HUES48 (cell line): ENCODE measurements around the gene PITPNC1.

Experiments used
- H3K27ac ChIP-seq: one replicate; pipeline ENCODE4 v1.7.0; 2013; ENCODE audit warnings: low read depth, low read length, inconsistent platforms
- H3K27me3 ChIP-seq: 2 replicates; pipeline ENCODE4 v1.6.1; 2013; ENCODE audit warnings: mild to moderate bottlenecking, low read length; ENCODE audit not compliant: control insufficient read depth, insufficient read depth
- H3K36me3 ChIP-seq: 2 replicates; pipeline ENCODE4 v1.6.1; 2013; ENCODE audit warnings: low read length; ENCODE audit not compliant: control insufficient read depth, insufficient read depth
- H3K4me1 ChIP-seq: 2 replicates; pipeline ENCODE4 v1.6.1; 2013; ENCODE audit warnings: mild to moderate bottlenecking, low read length; ENCODE audit not compliant: control insufficient read depth, insufficient read depth
- H3K4me3 ChIP-seq: 2 replicates; pipeline ENCODE4 v1.5.1; 2013; ENCODE audit warnings: mild to moderate bottlenecking, low read depth, low read length
- H3K9ac ChIP-seq: 2 replicates; pipeline ENCODE4 v1.6.1; 2013; ENCODE audit warnings: mild to moderate bottlenecking, low read depth, low read length, moderate library complexity
- H3K9me3 ChIP-seq: 2 replicates; pipeline ENCODE4 v1.6.1; 2013; ENCODE audit warnings: low read length; ENCODE audit not compliant: control insufficient read depth, insufficient read depth

Gene PITPNC1

GRCh38 chr17:67657596-67657995, 280.5 kb downstream of the PITPNC1 start:
- H3K36me3 ChIP-seq, result no peaks in the 10 kb centered on the region
- H3K9ac ChIP-seq, result no peak overlapping the region
- no peak overlapping the region for H3K27ac ChIP-seq
- no peaks in the 10 kb centered on the region for H3K4me1 ChIP-seq
- no peak overlapping the region for H3K4me3 ChIP-seq
- peaks cover 11% of the 10 kb centered on the region for H3K9me3 ChIP-seq
- H3K27me3 ChIP-seq, result no peaks in the 10 kb centered on the region

- H3K36me3 ChIP-seq, result no peaks in the 10 kb centered on the region
- H3K27me3 ChIP-seq, result no peaks in the 10 kb centered on the region
- H3K9me3 ChIP-seq, result peaks cover 11% of the 10 kb centered on the region
- no peaks in the 10 kb centered on the region for H3K4me1 ChIP-seq
- no peak overlapping the region for H3K27ac ChIP-seq
- H3K9ac ChIP-seq, result no peak overlapping the region
- no peak overlapping the region for H3K4me3 ChIP-seq
Measured at GRCh38 chr17:67658265-67658664, 281.2 kb downstream of the PITPNC1 start.

GRCh38 chr17:67659028-67659427, 281.9 kb downstream of the PITPNC1 start:
- no peaks in the 10 kb centered on the region for H3K4me1 ChIP-seq
- no peak overlapping the region for H3K9ac ChIP-seq
- H3K36me3 ChIP-seq, result no peaks in the 10 kb centered on the region
- no peak overlapping the region for H3K4me3 ChIP-seq
- no peaks in the 10 kb centered on the region for H3K27me3 ChIP-seq
- no peak overlapping the region for H3K27ac ChIP-seq
- H3K9me3 ChIP-seq, result peaks cover 11% of the 10 kb centered on the region

GRCh38 chr17:67662712-67663111, 285.6 kb downstream of the PITPNC1 start:
- Histone ChIP-seq H3K27ac (no peak overlapping the region), H3K4me3 (no peak overlapping the region), H3K9me3 (peaks cover 11% of the 10 kb centered on the region), H3K36me3 (no peaks in the 10 kb centered on the region), H3K9ac (no peak overlapping the region), H3K4me1 (no peaks in the 10 kb centered on the region), H3K27me3 (no peaks in the 10 kb centered on the region)

GRCh38 chr17:67663457-67663856, 286.4 kb downstream of the PITPNC1 start:
- no peak overlapping the region for H3K9ac ChIP-seq
- no peak overlapping the region for H3K27ac ChIP-seq
- peaks cover 4% of the 10 kb centered on the region; the same call in 1 of the 2 replicates for H3K9me3 ChIP-seq
- H3K4me1 ChIP-seq, result no peaks in the 10 kb centered on the region
- no peaks in the 10 kb centered on the region for H3K36me3 ChIP-seq
- H3K27me3 ChIP-seq, result no peaks in the 10 kb centered on the region
- no peak overlapping the region for H3K4me3 ChIP-seq

GRCh38 chr17:67666028-67666427, 288.9 kb downstream of the PITPNC1 start:
- Histone ChIP-seq H3K27me3 (no peaks in the 10 kb centered on the region), H3K9ac (no peak overlapping the region), H3K4me3 (no peak overlapping the region), H3K27ac (no peak overlapping the region), H3K36me3 (peaks cover 7% of the 10 kb centered on the region), H3K4me1 (no peaks in the 10 kb centered on the region), H3K9me3 (no peaks in the 10 kb centered on the region)

- H3K4me1 ChIP-seq, result no peaks in the 10 kb centered on the region
- H3K36me3 ChIP-seq, result peaks cover 7% of the 10 kb centered on the region
- H3K27ac ChIP-seq, result no peak overlapping the region
- H3K9me3 ChIP-seq, result no peaks in the 10 kb centered on the region
- H3K9ac ChIP-seq, result no peak overlapping the region
- H3K27me3 ChIP-seq, result no peaks in the 10 kb centered on the region
- no peak overlapping the region for H3K4me3 ChIP-seq
Measured at GRCh38 chr17:67666710-67667109, 289.6 kb downstream of the PITPNC1 start.

GRCh38 chr17:67671493-67671892, 294.4 kb downstream of the PITPNC1 start:
- H3K4me1 ChIP-seq, result no peaks in the 10 kb centered on the region
- H3K9me3 ChIP-seq, result no peaks in the 10 kb centered on the region
- H3K27ac ChIP-seq, result no peak overlapping the region
- H3K36me3 ChIP-seq, result peaks cover 14% of the 10 kb centered on the region
- H3K27me3 ChIP-seq, result no peaks in the 10 kb centered on the region
- H3K9ac ChIP-seq, result no peak overlapping the region
- no peak overlapping the region for H3K4me3 ChIP-seq

GRCh38 chr17:67672592-67673335, 295.7 kb downstream of the PITPNC1 start:
- H3K9me3 ChIP-seq, result no peaks in the 10 kb centered on the region
- peaks cover 14% of the 10 kb centered on the region for H3K36me3 ChIP-seq
- no peak overlapping the region for H3K4me3 ChIP-seq

GRCh38 chr17:67675481-67675880, 298.4 kb downstream of the PITPNC1 start:
- Histone ChIP-seq H3K36me3 (peaks cover 10% of the 10 kb centered on the region), H3K27ac (no peak overlapping the region), H3K9ac (no peak overlapping the region), H3K27me3 (no peaks in the 10 kb centered on the region), H3K9me3 (no peaks in the 10 kb centered on the region), H3K4me1 (no peaks in the 10 kb centered on the region), H3K4me3 (no peak overlapping the region)

More at GRCh38 chr17:67672592-67673335, 295.7 kb downstream of the PITPNC1 start:
- Histone ChIP-seq H3K9ac (no peak overlapping the region), H3K27ac (no peak overlapping the region), H3K4me1 (no peaks in the 10 kb centered on the region), H3K27me3 (no peaks in the 10 kb centered on the region)

GRCh38 chr17:67676305-67676704, 299.2 kb downstream of the PITPNC1 start:
- no peaks in the 10 kb centered on the region for H3K27me3 ChIP-seq
- no peaks in the 10 kb centered on the region for H3K9me3 ChIP-seq
- no peak overlapping the region for H3K27ac ChIP-seq
- no peak overlapping the region for H3K9ac ChIP-seq
- peaks cover 10% of the 10 kb centered on the region for H3K36me3 ChIP-seq
- no peak overlapping the region for H3K4me3 ChIP-seq
- no peaks in the 10 kb centered on the region for H3K4me1 ChIP-seq
